ENCODE results near the gene DPP6. TPM values are rescaled to one million over a fixed set of nuclear protein-coding genes. Genes with fewer than 3 reads are reported as not detected.

DPP6 gene
- polyA plus RNA-seq, 1 donor (not counting 4 experiments of a cell fraction or from before 2014, with no cell fraction given), result not detected

GRCh38 chr7:154579711-154580110 is 527.5 kb downstream of the DPP6 start:
- Histone ChIP-seq H3K27me3 (ENCODE audit: control insufficient read depth, extremely low read depth, insufficient read depth, low read length) (no peaks in the 10 kb centered on the region), H3K9me1 (ENCODE audit: control insufficient read depth, extremely low read depth, insufficient read depth, low read length) (no peaks in the 10 kb centered on the region), H3K36me3 (ENCODE audit: control insufficient read depth in 2 of 2, extremely low read depth in 1 of 2, insufficient read depth in 2 of 2, low read length in 2 of 2) (no peaks in the 10 kb centered on the region), H3K4me3 (ENCODE audit: control insufficient read depth in 2 of 3, extremely low read depth in 1 of 3, insufficient read depth in 2 of 3, low read depth in 1 of 3, low read length in 3 of 3) (no peak overlapping the region), H4K20me1 (ENCODE audit: control insufficient read depth, extremely low read depth, insufficient read depth, low read length) (no peaks in the 10 kb centered on the region), H3K4me2 (ENCODE audit: control insufficient read depth, extremely low read depth, insufficient read depth, low read depth, low read length) (no peak overlapping the region), H3K79me2 (ENCODE audit: control insufficient read depth, insufficient read depth, low read length) (no peaks in the 10 kb centered on the region), H3K4me1 (ENCODE audit: control insufficient read depth, extremely low read depth, insufficient read depth, low read length) (no peaks in the 10 kb centered on the region), H2AFZ (ENCODE audit: control insufficient read depth, low read length) (no peak overlapping the region), H3K9ac (ENCODE audit: control insufficient read depth, extremely low read depth, insufficient read depth, low read length) (no peak overlapping the region), H3K9me3 (ENCODE audit: control insufficient read depth, low read depth, low read length) (peaks cover 14% of the 10 kb centered on the region), H3K27ac (ENCODE audit: control insufficient read depth, insufficient read depth, low read length) (no peak overlapping the region)
- TF ChIP-seq EZH2 (IDR thresholded peaks at IDR 0.05; ENCODE audit: low read length), result no peak
- TF ChIP-seq CTCF (optimal IDR thresholded peaks at IDR 0.05 in 1 of 3, IDR thresholded peaks at IDR 0.05 in 1 of 3, conservative IDR thresholded peaks at IDR 0.05 in 1 of 3; ENCODE audit: extremely low read depth in 1 of 3, insufficient read depth in 2 of 3, low read length in 3 of 3), result no peak
- DNase-seq (ENCODE audit: low read depth, low spot score) (no peak), FAIRE-seq (no peak)
- dilution Hi-C loops (cut with MboI; ENCODE audit: extremely low pct_ligation_motif_present, low sequenced_read_pairs), result no loop called here

- Histone ChIP-seq H4K20me1 (ENCODE audit: control insufficient read depth, extremely low read depth, insufficient read depth, low read length) (no peaks in the 10 kb centered on the region), H3K27me3 (ENCODE audit: control insufficient read depth, extremely low read depth, insufficient read depth, low read length) (no peaks in the 10 kb centered on the region), H3K4me1 (ENCODE audit: control insufficient read depth, extremely low read depth, insufficient read depth, low read length) (no peaks in the 10 kb centered on the region), H3K79me2 (ENCODE audit: control insufficient read depth, insufficient read depth, low read length) (no peaks in the 10 kb centered on the region), H2AFZ (ENCODE audit: control insufficient read depth, low read length) (no peak overlapping the region), H3K4me2 (ENCODE audit: control insufficient read depth, extremely low read depth, insufficient read depth, low read depth, low read length) (no peak overlapping the region), H3K9me1 (ENCODE audit: control insufficient read depth, extremely low read depth, insufficient read depth, low read length) (no peaks in the 10 kb centered on the region), H3K27ac (ENCODE audit: control insufficient read depth, insufficient read depth, low read length) (no peak overlapping the region), H3K36me3 (ENCODE audit: control insufficient read depth in 2 of 2, extremely low read depth in 1 of 2, insufficient read depth in 2 of 2, low read length in 2 of 2) (no peaks in the 10 kb centered on the region), H3K9me3 (ENCODE audit: control insufficient read depth, low read depth, low read length) (peaks cover 9% of the 10 kb centered on the region), H3K4me3 (ENCODE audit: control insufficient read depth in 2 of 3, extremely low read depth in 1 of 3, insufficient read depth in 2 of 3, low read depth in 1 of 3, low read length in 3 of 3) (no peak overlapping the region), H3K9ac (ENCODE audit: control insufficient read depth, extremely low read depth, insufficient read depth, low read length) (no peak overlapping the region)
- dilution Hi-C loops (cut with MboI; ENCODE audit: extremely low pct_ligation_motif_present, low sequenced_read_pairs), result no loop called here
- TF ChIP-seq EZH2 (IDR thresholded peaks at IDR 0.05; ENCODE audit: low read length) (no peak), CTCF (optimal IDR thresholded peaks at IDR 0.05 in 1 of 3, IDR thresholded peaks at IDR 0.05 in 1 of 3, conservative IDR thresholded peaks at IDR 0.05 in 1 of 3; ENCODE audit: extremely low read depth in 1 of 3, insufficient read depth in 2 of 3, low read length in 3 of 3) (no peak)
- DNase-seq (ENCODE audit: low read depth, low spot score) (no peak), FAIRE-seq (no peak)
These were observed 529.2 kb downstream of the DPP6 start for GRCh38 chr7:154581251-154581890.

All from keratinocyte (primary cell).